ENCODE measurements around the gene GSTO2. TPM values are rescaled to one million over a fixed set of nuclear protein-coding genes. Genes with fewer than 3 reads are reported as not detected.
A peak's percentile ranks its signal among the peaks of the same experiment; 100 is the strongest.

GSTO2 gene
- total RNA-seq, 2 experiments from 2014 or later, result 1.8 to 2.7 TPM

GRCh38 chr10:104297697-104298660 is 29.0 kb downstream of the GSTO2 start:
- peaks cover 2% of the 10 kb centered on the region for H3K27me3 Mint-ChIP-seq
- DNase-seq (peak; percentile 68), ATAC-seq (peak; percentile 58)
- no peaks in the 10 kb centered on the region for H3K9me3 Mint-ChIP-seq
- intact Hi-C loops (cut with micrococcal nuclease), result no loop called here
- peak; percentile 51 for TF ChIP-seq CTCF (IDR thresholded peaks at IDR 0.05)
- H3K27ac Mint-ChIP-seq, result no peak overlapping the region
- POLR2A ChIA-PET, result interaction anchor here (0.9 kb wide), 1 partner anchor 13 kb away, joined by 3 read pairs; no protein-coding TSS in a partner anchor
- peaks cover 2% of the 10 kb centered on the region for H3K36me3 Mint-ChIP-seq (ENCODE audit: low read depth)
- H3K4me3 Mint-ChIP-seq, result no peak overlapping the region
- CTCF ChIA-PET, result interaction anchor here (0.7 to 8.9 kb wide), 12 partner anchors 8 to 70 kb away, joined by 3 to 239 read pairs (median 6); partner anchors contain the start of gene CFAP58
- peaks cover 21% of the 10 kb centered on the region for H3K4me1 Mint-ChIP-seq (ENCODE audit: low read depth)

DNA sequence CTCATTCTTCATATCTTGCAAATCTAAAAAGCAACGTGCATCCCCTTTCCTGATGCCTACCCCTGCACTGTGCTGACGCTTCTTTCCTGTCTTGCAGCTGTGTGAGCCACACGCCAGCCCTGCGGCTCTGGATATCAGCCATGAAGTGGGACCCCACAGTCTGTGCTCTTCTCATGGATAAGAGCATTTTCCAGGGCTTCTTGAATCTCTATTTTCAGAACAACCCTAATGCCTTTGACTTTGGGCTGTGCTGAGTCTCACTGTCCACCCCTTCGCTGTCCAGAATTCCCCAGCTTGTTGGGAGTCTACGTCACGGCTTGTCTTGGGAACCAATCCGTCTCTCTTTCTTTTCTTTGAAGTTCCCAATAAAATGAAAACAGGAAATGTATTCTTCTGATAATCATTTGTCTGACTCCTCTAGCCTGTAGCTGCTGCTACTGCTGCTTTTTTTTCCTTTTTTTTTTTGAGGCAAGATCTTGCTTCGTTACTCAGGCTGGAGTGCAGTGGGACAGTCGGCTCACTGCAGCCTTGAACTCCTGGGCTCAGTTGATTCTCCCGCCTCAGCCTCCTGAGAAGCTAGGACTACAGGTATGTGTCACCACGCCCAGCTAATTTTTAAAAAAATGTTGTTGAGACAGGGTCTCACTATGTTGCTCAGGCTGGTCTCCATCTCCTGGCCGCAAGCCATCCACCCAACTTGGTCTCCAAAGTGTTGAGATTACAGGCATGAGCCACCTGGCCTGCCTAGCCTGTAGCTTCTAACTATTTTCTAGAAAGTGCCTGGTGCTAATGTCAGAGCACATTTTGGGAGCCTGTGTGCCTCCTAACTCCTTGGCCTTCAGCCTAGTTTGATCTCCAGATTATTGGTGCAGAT is 30.3 kb downstream of the GSTO2 start:
- ATAC-seq, result no peak
- Mint-ChIP-seq H3K36me3 (ENCODE audit: low read depth) (peaks cover 4% of the 10 kb centered on the region), H3K27me3 (peaks cover 2% of the 10 kb centered on the region), H3K4me3 (no peak overlapping the region), H3K9me3 (peaks cover 4% of the 10 kb centered on the region), H3K4me1 (ENCODE audit: low read depth) (peaks cover 28% of the 10 kb centered on the region), H3K27ac (no peak overlapping the region)
- intact Hi-C loops (cut with micrococcal nuclease), result no loop called here
- ChIA-PET POLR2A (no interaction called here), CTCF (interaction anchor here (0.5 to 3.8 kb wide), 11 partner anchors 8 to 315 kb away, joined by 3 to 45 read pairs (median 4); partner anchors contain the start of gene CFAP58)
- DNase-seq, result no peak
- no peak for TF ChIP-seq CTCF (IDR thresholded peaks at IDR 0.05)

GRCh38 chr10:104300002-104300735 is 31.2 kb downstream of the GSTO2 start:
- Mint-ChIP-seq H3K36me3 (ENCODE audit: low read depth) (peaks cover 4% of the 10 kb centered on the region), H3K4me1 (ENCODE audit: low read depth) (peaks cover 34% of the 10 kb centered on the region), H3K4me3 (no peak overlapping the region), H3K27me3 (no peaks in the 10 kb centered on the region), H3K27ac (no peak overlapping the region), H3K9me3 (peaks cover 4% of the 10 kb centered on the region)
- ATAC-seq (no peak), DNase-seq (no peak)
- ChIA-PET POLR2A (interaction anchor here (1.0 to 1.8 kb wide), 2 partner anchors 8 to 39 kb away, joined by 3 to 8 read pairs; partner anchors contain the start of gene ITPRIP), CTCF (interaction anchor here (0.7 to 3.8 kb wide), 5 partner anchors 9 to 88 kb away, joined by 3 to 45 read pairs (median 13); partner anchors contain the start of gene CFAP58)
- intact Hi-C loops (cut with micrococcal nuclease), result no loop called here
- TF ChIP-seq CTCF (IDR thresholded peaks at IDR 0.05), result no peak

GRCh38 chr10:104300736-104301292 is 31.8 kb downstream of the GSTO2 start:
- Mint-ChIP-seq H3K27ac (peak overlapping the region; percentile 56), H3K4me1 (ENCODE audit: low read depth) (peaks cover 37% of the 10 kb centered on the region), H3K4me3 (no peak overlapping the region), H3K36me3 (ENCODE audit: low read depth) (peaks cover 4% of the 10 kb centered on the region), H3K9me3 (peaks cover 4% of the 10 kb centered on the region), H3K27me3 (peaks cover under 1% of the 10 kb centered on the region)
- POLR2A ChIA-PET, result interaction anchor here (1.0 to 1.8 kb wide), 2 partner anchors 9 to 38 kb away, joined by 3 to 8 read pairs; partner anchors contain the start of gene ITPRIP
- TF ChIP-seq CTCF (IDR thresholded peaks at IDR 0.05), result no peak
- ATAC-seq, result peak; percentile 50
- CTCF ChIA-PET, result interaction anchor here (0.7 to 3.8 kb wide), 3 partner anchors 9 to 51 kb away, joined by 3 to 45 read pairs (median 23); partner anchors contain the start of gene CFAP58
- intact Hi-C loops (cut with micrococcal nuclease), result no loop called here
- peak; percentile 48 for DNase-seq

All from activated CD8-positive, alpha-beta T cell treated with anti-CD3 and anti-CD28 coated beads for 36 hours (primary cell).